Gastrocnemius medialis (tissue), 4 donors: ENCODE results near the gene MEX3A. TPM values are rescaled to one million over a fixed set of nuclear protein-coding genes. Genes with fewer than 3 reads are reported as not detected.

ENCODE experiments used
- ATAC-seq, 2 donors: fragments of 150-250 bp; one replicate each; pipeline ENCODE4 v1.9.1; 2016
- DNase-seq, 2 donors: peaks; one replicate each; pipeline ENCODE4 v3.0.0-alpha.2; 2019
- H3K27ac ChIP-seq, 4 donors: fragments of 200-600 bp; sonication (generic); 1 replicate in 1 of 4; 2 replicates in 3 of 4; pipeline ENCODE4 v1.5.1; 2016 to 2018; ENCODE audit warnings: mild to moderate bottlenecking in 2 of 4, moderate library complexity in 1 of 4
- H3K27me3 ChIP-seq, 3 donors: fragments of 200-600 bp; sonication (generic) in 2 of 3; 1 replicate in 1 of 3; 2 replicates in 2 of 3; pipeline versions ENCODE4 v1.5.1 to v1.6.0; 2016 to 2019; ENCODE audit warnings: mild to moderate bottlenecking in 1 of 3, moderate library complexity in 1 of 3
- H3K36me3 ChIP-seq, 2 donors: fragments of 200-600 bp; sonication (generic) in 1 of 2; one replicate each; pipeline ENCODE4 v1.5.1; 2017 to 2018
- H3K4me1 ChIP-seq, 2 donors: fragments of 200-600 bp; sonication (generic) in 1 of 2; one replicate each; pipeline ENCODE4 v1.5.1; 2016 to 2017; ENCODE audit warnings: mild to moderate bottlenecking in 2 of 2
- H3K4me3 ChIP-seq, 4 donors: fragments of 200-600 bp; sonication (generic) in 3 of 4; 1 replicate in 1 of 4; 2 replicates in 3 of 4; pipeline ENCODE4 v1.5.1; 2016 to 2019; ENCODE audit warnings: mild to moderate bottlenecking in 2 of 4
- H3K9me3 ChIP-seq, 3 donors: fragments of 200-600 bp; sonication (generic) in 2 of 3; 1 replicate in 1 of 3; 2 replicates in 2 of 3; pipeline ENCODE4 v1.5.1; 2016 to 2019
- POLR2A ChIP-seq, 2 donors: fragments of 450-650 bp; IDR thresholded peaks; one replicate each; pipeline ENCODE4 v1.6.1; 2017; ENCODE audit warnings: antibody characterized with exemption in 2 of 2, mild to moderate bottlenecking in 2 of 2, moderate library complexity in 2 of 2
- in situ Hi-C, 4 donors: fragments of 200-750 bp; cut with MboI; loops; one replicate each; pipeline versions ENCODE4 v1.15.0 to v1.8.0; 2017; ENCODE audit warnings: low sequenced_read_pairs in 4 of 4
- intact Hi-C: fragments of 100-400 bp; cut with DNase I; formaldehyde crosslinking; loops from one replicate; pipeline ENCODE4 v1.15.1; 2023; ENCODE audit warnings: low total_unique reads
- total RNA-seq, 4 donors: library from RNA; depleted of rRNA; stranded (reverse); fragments of >200 nt; gene quantifications; one replicate each; pipeline versions ENCODE4 v1.1.0 to v1.2.3, GENCODE V29; 2016
- TF ChIP-seq, protein P1 (sequence below), 5 experiments: fragments of 450-650 bp in 3 of 5; fragments of 200-600 bp in 2 of 5; sonication (generic) in 2 of 5; IDR thresholded peaks in 4 of 5; conservative IDR thresholded peaks in 1 of 5; 1 replicate in 4 of 5; 2 replicates in 1 of 5; pipeline ENCODE4 v1.5.1; 2016 to 2019; ENCODE audit warnings: antibody characterized with exemption in 5 of 5, mild to moderate bottlenecking in 3 of 5, moderate library complexity in 3 of 5

MEX3A gene, protein sequence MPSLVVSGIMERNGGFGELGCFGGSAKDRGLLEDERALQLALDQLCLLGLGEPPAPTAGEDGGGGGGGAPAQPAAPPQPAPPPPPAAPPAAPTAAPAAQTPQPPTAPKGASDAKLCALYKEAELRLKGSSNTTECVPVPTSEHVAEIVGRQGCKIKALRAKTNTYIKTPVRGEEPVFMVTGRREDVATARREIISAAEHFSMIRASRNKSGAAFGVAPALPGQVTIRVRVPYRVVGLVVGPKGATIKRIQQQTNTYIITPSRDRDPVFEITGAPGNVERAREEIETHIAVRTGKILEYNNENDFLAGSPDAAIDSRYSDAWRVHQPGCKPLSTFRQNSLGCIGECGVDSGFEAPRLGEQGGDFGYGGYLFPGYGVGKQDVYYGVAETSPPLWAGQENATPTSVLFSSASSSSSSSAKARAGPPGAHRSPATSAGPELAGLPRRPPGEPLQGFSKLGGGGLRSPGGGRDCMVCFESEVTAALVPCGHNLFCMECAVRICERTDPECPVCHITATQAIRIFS
- total RNA-seq: not detected

DNA sequence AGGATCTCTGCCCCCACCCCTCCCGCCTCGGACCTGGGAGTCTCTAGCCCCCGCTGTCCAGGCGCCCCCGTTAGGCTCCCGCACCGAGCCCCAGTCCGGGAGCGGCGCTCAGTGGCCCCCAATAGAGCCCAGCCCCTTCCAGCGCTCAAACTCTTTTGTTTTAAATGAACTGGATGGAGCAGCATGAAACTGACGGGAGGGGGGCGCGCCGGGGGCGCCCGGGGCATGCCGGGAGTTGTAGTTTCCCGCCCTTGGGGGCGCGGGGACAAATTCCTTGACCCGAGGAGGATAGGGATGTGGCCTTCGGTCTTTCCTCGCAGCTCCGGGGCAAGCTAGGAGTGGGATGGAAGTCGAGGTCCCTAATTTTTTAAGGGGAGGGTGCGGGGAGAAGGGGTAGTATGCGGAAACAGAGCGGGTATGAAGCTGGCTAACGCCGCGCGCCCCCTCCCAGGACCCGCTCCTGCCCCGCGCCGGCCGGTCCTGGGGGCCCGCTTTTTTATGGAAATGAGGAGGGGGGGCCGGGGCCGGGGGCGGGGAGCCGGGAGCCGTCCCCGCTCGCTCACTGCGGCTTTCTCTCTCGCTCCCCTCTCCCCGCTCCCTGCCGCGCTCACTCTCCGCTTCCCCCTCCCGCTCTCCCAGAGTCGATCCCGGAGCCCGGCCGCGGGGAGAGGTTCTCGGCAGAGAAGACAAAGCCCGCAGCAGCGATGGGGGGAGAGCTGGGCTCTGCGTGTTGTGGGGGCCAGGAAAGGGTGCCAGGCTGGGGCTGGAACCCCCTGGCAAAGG, at the start of gene MEX3A:
Gene MEX3A (minus strand): TSS at position 157 of the 783 bp plus-strand sequence. CDS start 467 bp downstream, outside the sequence.
- peak in 1 of 2 donors; percentile 50 for DNase-seq
- peak; percentile 76 to 80 for ATAC-seq
- Histone ChIP-seq H3K27me3 (peaks cover 0 to 5% (median 0%) of the 10 kb centered on the region in 3 donors), H3K4me3 (peak within 1 kb of the TSS; percentile 81 to 95 (median 87)), H3K4me1 (peaks cover 3 to 14% of the 10 kb centered on the region in 2 donors), H3K27ac (peak within 1 kb of the TSS in 3 of 4 donors; percentile 40 to 65 (median 57)), H3K36me3 (no peaks in the 10 kb centered on the region), H3K9me3 (no peaks in the 10 kb centered on the region)
- intact Hi-C loops (no loop called here), in situ Hi-C loops (no loop called here)
- TF ChIP-seq, protein P1, sequence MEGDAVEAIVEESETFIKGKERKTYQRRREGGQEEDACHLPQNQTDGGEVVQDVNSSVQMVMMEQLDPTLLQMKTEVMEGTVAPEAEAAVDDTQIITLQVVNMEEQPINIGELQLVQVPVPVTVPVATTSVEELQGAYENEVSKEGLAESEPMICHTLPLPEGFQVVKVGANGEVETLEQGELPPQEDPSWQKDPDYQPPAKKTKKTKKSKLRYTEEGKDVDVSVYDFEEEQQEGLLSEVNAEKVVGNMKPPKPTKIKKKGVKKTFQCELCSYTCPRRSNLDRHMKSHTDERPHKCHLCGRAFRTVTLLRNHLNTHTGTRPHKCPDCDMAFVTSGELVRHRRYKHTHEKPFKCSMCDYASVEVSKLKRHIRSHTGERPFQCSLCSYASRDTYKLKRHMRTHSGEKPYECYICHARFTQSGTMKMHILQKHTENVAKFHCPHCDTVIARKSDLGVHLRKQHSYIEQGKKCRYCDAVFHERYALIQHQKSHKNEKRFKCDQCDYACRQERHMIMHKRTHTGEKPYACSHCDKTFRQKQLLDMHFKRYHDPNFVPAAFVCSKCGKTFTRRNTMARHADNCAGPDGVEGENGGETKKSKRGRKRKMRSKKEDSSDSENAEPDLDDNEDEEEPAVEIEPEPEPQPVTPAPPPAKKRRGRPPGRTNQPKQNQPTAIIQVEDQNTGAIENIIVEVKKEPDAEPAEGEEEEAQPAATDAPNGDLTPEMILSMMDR (IDR thresholded peaks at IDR 0.05 in 4 of 5, conservative IDR thresholded peaks at IDR 0.05 in 1 of 5): no peak
- TF ChIP-seq POLR2A (IDR thresholded peaks at IDR 0.05): no peak

DNA sequence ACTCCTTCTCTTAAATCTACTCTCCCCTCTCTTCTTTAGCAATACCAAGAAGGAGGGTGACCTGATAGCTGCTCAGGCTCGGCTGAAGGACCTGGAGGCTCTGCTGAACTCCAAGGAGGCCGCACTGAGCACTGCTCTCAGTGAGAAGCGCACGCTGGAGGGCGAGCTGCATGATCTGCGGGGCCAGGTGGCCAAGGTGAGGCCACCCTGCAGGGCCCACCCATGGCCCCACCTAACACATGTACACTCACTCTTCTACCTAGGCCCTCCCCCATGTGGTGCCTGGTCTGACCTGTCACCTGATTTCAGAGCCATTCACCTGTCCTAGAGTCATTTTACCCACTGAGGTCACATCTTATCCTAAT, 48.3 kb upstream of the MEX3A start:
- H3K36me3 ChIP-seq: peaks cover 0 to 52% of the 10 kb centered on the region in 2 donors
- H3K9me3 ChIP-seq: no peaks in the 10 kb centered on the region
- H3K27me3 ChIP-seq: no peaks in the 10 kb centered on the region
- H3K4me3 ChIP-seq: no peak overlapping the region
- peaks cover 47 to 53% of the 10 kb centered on the region in 2 donors for H3K4me1 ChIP-seq
- TF ChIP-seq, protein P1 (IDR thresholded peaks at IDR 0.05 in 4 of 5, conservative IDR thresholded peaks at IDR 0.05 in 1 of 5): peak in 1 of 5 experiments; percentile 43
- TF ChIP-seq POLR2A (IDR thresholded peaks at IDR 0.05): no peak
- DNase-seq (no peak), ATAC-seq (no peak)
- H3K27ac ChIP-seq: peak overlapping the region; percentile 98 to 99 (median 98)
- intact Hi-C loops (loop anchor here (1.0 kb wide), 1 partner anchor 34 kb away; no protein-coding TSS in a partner anchor), in situ Hi-C loops (loop anchor here (5.0 kb wide), 2 partner anchors 33 to 38 kb away; no protein-coding TSS in a partner anchor)

DNA sequence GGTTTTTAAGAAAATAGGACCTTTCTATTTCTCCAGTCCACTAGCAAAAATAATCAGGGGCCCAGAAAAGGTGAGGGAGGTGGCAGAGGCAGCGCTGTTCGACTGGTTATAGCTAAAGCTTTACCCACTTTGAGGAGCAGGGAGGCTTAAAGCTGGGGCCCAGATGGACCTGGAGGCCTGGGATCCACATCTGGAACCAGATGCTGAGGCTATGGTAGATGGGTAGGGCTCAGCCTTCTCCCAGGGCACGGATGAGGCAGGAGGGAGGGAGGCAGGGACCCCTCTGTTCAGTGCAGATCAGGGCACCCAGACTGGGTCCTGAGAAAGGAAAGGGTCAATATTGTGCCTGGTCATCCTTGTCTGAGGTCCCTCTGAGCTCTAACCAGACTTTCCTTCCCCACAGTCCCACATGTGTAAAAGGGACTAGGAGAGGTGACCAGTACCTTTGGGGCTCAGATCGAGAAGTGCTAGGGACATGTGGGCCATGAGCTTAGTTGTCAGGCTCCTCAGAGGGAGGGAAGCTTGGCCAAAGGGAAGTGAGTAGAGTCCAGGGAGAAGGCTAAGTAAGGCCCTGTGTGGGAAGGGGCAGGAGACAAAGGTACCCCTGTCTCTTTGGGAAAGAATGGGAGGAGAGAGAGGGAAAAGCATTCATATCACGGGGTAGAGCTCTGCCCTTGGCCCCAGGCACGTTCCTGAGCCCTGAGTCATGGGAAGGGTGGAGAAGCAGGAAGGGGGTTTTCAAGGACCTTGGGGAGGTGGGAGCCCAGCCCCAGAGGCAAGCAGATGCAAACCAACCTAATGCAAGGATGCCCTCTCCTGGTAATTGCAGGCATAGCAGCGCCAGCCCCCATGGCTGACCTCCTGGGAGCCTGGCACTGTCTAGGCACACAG, 47.7 kb upstream of the MEX3A start:
- Histone ChIP-seq H3K27ac (peak overlapping the region; percentile 98 to 99 (median 98)), H3K36me3 (peaks cover 0 to 46% of the 10 kb centered on the region in 2 donors), H3K4me1 (peaks cover 53 to 59% of the 10 kb centered on the region in 2 donors), H3K27me3 (no peaks in the 10 kb centered on the region), H3K4me3 (peak overlapping the region in 2 of 4 donors; percentile 8 to 42), H3K9me3 (no peaks in the 10 kb centered on the region)
- in situ Hi-C loops: loop anchor here (5.0 kb wide), 2 partner anchors 33 to 38 kb away; no protein-coding TSS in a partner anchor
- ATAC-seq: peak; percentile 59 to 79
- DNase-seq: peak; percentile 64 to 88
- intact Hi-C loops: loop anchor here (1.0 to 10.0 kb wide), 4 partner anchors 34 to 1125 kb away; partner anchors contain the start of genes MRPL24 and ZBTB7B
- TF ChIP-seq POLR2A (IDR thresholded peaks at IDR 0.05): no peak
- TF ChIP-seq, protein P1 (IDR thresholded peaks at IDR 0.05 in 4 of 5, conservative IDR thresholded peaks at IDR 0.05 in 1 of 5): peak; percentile 98 to 99 (median 99)
